ENCODE measurements around the gene HSPG2.

HSPG2 gene

GRCh38 chr1:21878009-21878773, 58.9 kb downstream of the HSPG2 start:
- no peak for DNase-seq

GRCh38 chr1:21876267-21876666, 60.8 kb downstream of the HSPG2 start:
- no peak for DNase-seq

GRCh38 chr1:21875621-21876063, 61.5 kb downstream of the HSPG2 start:
- no peak for DNase-seq

GRCh38 chr1:21874778-21875547, 62.1 kb downstream of the HSPG2 start:
- no peak for DNase-seq

GRCh38 chr1:21874328-21874727, 62.8 kb downstream of the HSPG2 start:
- DNase-seq = no peak

GRCh38 chr1:21873761-21874160, 63.3 kb downstream of the HSPG2 start:
- DNase-seq = no peak

GRCh38 chr1:21873174-21873573, 63.9 kb downstream of the HSPG2 start:
- DNase-seq = no peak

- no peak for DNase-seq
Observed at GRCh38 chr1:21872445-21873079, 64.5 kb downstream of the HSPG2 start.

GRCh38 chr1:21871943-21872342, 65.2 kb downstream of the HSPG2 start:
- DNase-seq = no peak

- DNase-seq = no peak
Observed at GRCh38 chr1:21870611-21871010, 66.5 kb downstream of the HSPG2 start.

GRCh38 chr1:21869620-21870121, 67.4 kb downstream of the HSPG2 start:
- no peak for DNase-seq

- no peak for DNase-seq
Observed at GRCh38 chr1:21868941-21869454, 68.1 kb downstream of the HSPG2 start.

- no peak for DNase-seq
Observed at GRCh38 chr1:21868482-21868881, 68.6 kb downstream of the HSPG2 start.

GRCh38 chr1:21867451-21867996, 69.6 kb downstream of the HSPG2 start:
- DNase-seq = no peak

- DNase-seq = no peak
Observed at GRCh38 chr1:21866707-21867043, 70.4 kb downstream of the HSPG2 start.

GRCh38 chr1:21865943-21866706, 71.0 kb downstream of the HSPG2 start:
- DNase-seq = no peak

GRCh38 chr1:21865609-21865942, 71.5 kb downstream of the HSPG2 start:
- DNase-seq = no peak

GRCh38 chr1:21864730-21865129, 72.4 kb downstream of the HSPG2 start:
- DNase-seq = no peak

GRCh38 chr1:21863981-21864380, 73.1 kb downstream of the HSPG2 start:
- DNase-seq = no peak

- no peak for DNase-seq
Observed at GRCh38 chr1:21861602-21862429, 75.3 kb downstream of the HSPG2 start.

- DNase-seq = no peak
Observed at GRCh38 chr1:21860971-21861370, 76.1 kb downstream of the HSPG2 start.
